ENCODE measurements around the gene TRIP12. TPM values are rescaled to one million over a fixed set of nuclear protein-coding genes. Genes with fewer than 3 reads are reported as not detected.

TRIP12 gene
- total RNA-seq, 1 experiment from 2014 or later, result 115 TPM

- ChIA-PET CTCF (interaction anchor here (0.7 to 1.5 kb wide), 2 partner anchors 108 to 109 kb away, joined by 4 to 13 read pairs; no protein-coding TSS in a partner anchor), POLR2A (no interaction called here)
- TF ChIP-seq CTCF (IDR thresholded peaks at IDR 0.05; ENCODE audit: insufficient read depth in 1 of 2, low read depth in 1 of 2, low read length in 1 of 2, severe bottlenecking in 1 of 2, unreplicated experiment in 1 of 2), result no peak
- intact Hi-C loops (cut with micrococcal nuclease; ENCODE audit: unreplicated experiment), result no loop called here
- no peak overlapping the region for H3K4me3 ChIP-seq (ENCODE audit: low read depth, low read length)
- H3K27me3 ChIP-seq (replicated peaks; ENCODE audit: control insufficient read depth, insufficient read depth, low read length), result no peaks in the 10 kb centered on the region
- no peaks in the 10 kb centered on the region for H3K9me3 ChIP-seq
- BruUV-seq (replicated peaks), result no TSS peak
- Mint-ChIP-seq H3K4me3 (ENCODE audit: unreplicated experiment) (no peak overlapping the region), H3K4me1 (ENCODE audit: low read depth, unreplicated experiment) (peaks cover 13% of the 10 kb centered on the region), H3K27ac (ENCODE audit: unreplicated experiment) (no peak overlapping the region), H3K36me3 (ENCODE audit: insufficient read depth, unreplicated experiment) (peaks cover 5% of the 10 kb centered on the region), H3K27me3 (ENCODE audit: insufficient read depth, unreplicated experiment) (no peaks in the 10 kb centered on the region), H3K9me3 (ENCODE audit: unreplicated experiment) (no peaks in the 10 kb centered on the region)
- H3K36me3 ChIP-seq (ENCODE audit: control insufficient read depth, insufficient read depth, low read length), result no peaks in the 10 kb centered on the region
- DNase-seq, result no peak
- H3K4me1 ChIP-seq, result 0 out of 2 replicates have a peak, but pooled peaks cover 7% of the 10 kb centered on the region
Observed at GRCh38 chr2:229910147-229910831, 11.5 kb downstream of the TRIP12 start.

GRCh38 chr2:229909090-229909489 is 12.7 kb downstream of the TRIP12 start:
- Mint-ChIP-seq H3K4me1 (ENCODE audit: low read depth, unreplicated experiment) (peaks cover 13% of the 10 kb centered on the region), H3K4me3 (ENCODE audit: unreplicated experiment) (no peak overlapping the region), H3K9me3 (ENCODE audit: unreplicated experiment) (no peaks in the 10 kb centered on the region), H3K27me3 (ENCODE audit: insufficient read depth, unreplicated experiment) (no peaks in the 10 kb centered on the region), H3K36me3 (ENCODE audit: insufficient read depth, unreplicated experiment) (peaks cover 5% of the 10 kb centered on the region), H3K27ac (ENCODE audit: unreplicated experiment) (no peak overlapping the region)
- BruUV-seq (replicated peaks), result no TSS peak
- H3K27me3 ChIP-seq (replicated peaks; ENCODE audit: control insufficient read depth, insufficient read depth, low read length), result no peaks in the 10 kb centered on the region
- H3K9me3 ChIP-seq, result no peaks in the 10 kb centered on the region
- TF ChIP-seq CTCF (IDR thresholded peaks at IDR 0.05; ENCODE audit: insufficient read depth in 1 of 2, low read depth in 1 of 2, low read length in 1 of 2, severe bottlenecking in 1 of 2, unreplicated experiment in 1 of 2), result no peak
- H3K4me1 ChIP-seq, result 0 out of 2 replicates have a peak, but pooled peaks cover 7% of the 10 kb centered on the region
- DNase-seq, result no peak
- no peak overlapping the region for H3K4me3 ChIP-seq (ENCODE audit: low read depth, low read length)
- intact Hi-C loops (cut with micrococcal nuclease; ENCODE audit: unreplicated experiment), result no loop called here
- ChIA-PET POLR2A (no interaction called here), CTCF (interaction anchor here (0.7 kb wide), 1 partner anchor 262 kb away, joined by 4 read pairs; no protein-coding TSS in a partner anchor)
- no peaks in the 10 kb centered on the region for H3K36me3 ChIP-seq (ENCODE audit: control insufficient read depth, insufficient read depth, low read length)

- Histone ChIP-seq H3K4me1 (no peaks in the 10 kb centered on the region), H3K4me3 (ENCODE audit: low read depth, low read length) (no peak overlapping the region), H3K36me3 (ENCODE audit: control insufficient read depth, insufficient read depth, low read length) (no peaks in the 10 kb centered on the region), H3K9me3 (no peaks in the 10 kb centered on the region), H3K27me3 (replicated peaks; ENCODE audit: control insufficient read depth, insufficient read depth, low read length) (no peaks in the 10 kb centered on the region)
- intact Hi-C loops (cut with micrococcal nuclease; ENCODE audit: unreplicated experiment), result no loop called here
- H3K9me3 Mint-ChIP-seq (ENCODE audit: unreplicated experiment), result no peaks in the 10 kb centered on the region
- no peak overlapping the region for H3K27ac Mint-ChIP-seq (ENCODE audit: unreplicated experiment)
- no peak for DNase-seq
- no peak overlapping the region for H3K4me3 Mint-ChIP-seq (ENCODE audit: unreplicated experiment)
- H3K36me3 Mint-ChIP-seq (ENCODE audit: insufficient read depth, unreplicated experiment), result peaks cover 17% of the 10 kb centered on the region
- no peaks in the 10 kb centered on the region for H3K4me1 Mint-ChIP-seq (ENCODE audit: low read depth, unreplicated experiment)
- ChIA-PET POLR2A (no interaction called here), CTCF (no interaction called here)
- no peak for TF ChIP-seq CTCF (IDR thresholded peaks at IDR 0.05; ENCODE audit: insufficient read depth in 1 of 2, low read depth in 1 of 2, low read length in 1 of 2, severe bottlenecking in 1 of 2, unreplicated experiment in 1 of 2)
- no TSS peak for BruUV-seq (replicated peaks)
- H3K27me3 Mint-ChIP-seq (ENCODE audit: insufficient read depth, unreplicated experiment), result no peaks in the 10 kb centered on the region
Observed at GRCh38 chr2:229905601-229906000, 16.2 kb downstream of the TRIP12 start.
